ENCODE measurements around the gene SGMS1. TPM values are rescaled to one million over a fixed set of nuclear protein-coding genes. Genes with fewer than 3 reads are reported as not detected.

Gene SGMS1
- total RNA-seq, 4 donors from 2014 or later, result 107 to 234 (median 134) TPM

GRCh38 chr10:50335397-50335796, 288.4 kb downstream of the SGMS1 start:
- Histone ChIP-seq H3K27ac (no peak overlapping the region), H3K4me1 (no peaks in the 10 kb centered on the region), H3K4me3 (no peak overlapping the region), H3K36me3 (peaks cover 0 to 18% (median 0%) of the 10 kb centered on the region in 3 donors), H3K27me3 (no peaks in the 10 kb centered on the region), H3K9me3 (no peaks in the 10 kb centered on the region)
- WGBS, 2 donors, result 89 to 91% methylated on average over 2 of the region's 2 CpGs
- no peak for DNase-seq (ENCODE audit: low spot score in 2 of 2)
- TF ChIP-seq CTCF (IDR thresholded peaks at IDR 0.05), result no peak
- TF ChIP-seq EP300 (IDR thresholded peaks at IDR 0.05), result no peak
- TF ChIP-seq POLR2A (IDR thresholded peaks at IDR 0.05), result no peak

- no peaks in the 10 kb centered on the region for H3K9me3 ChIP-seq
- H3K4me3 ChIP-seq, result no peak overlapping the region
- H3K36me3 ChIP-seq, result peaks cover 0 to 7% (median 0%) of the 10 kb centered on the region in 3 donors
- TF ChIP-seq CTCF (IDR thresholded peaks at IDR 0.05) (no peak), EP300 (IDR thresholded peaks at IDR 0.05) (no peak), POLR2A (IDR thresholded peaks at IDR 0.05) (no peak)
- 95 to 97% methylated on average over 2 of the region's 2 CpGs for WGBS, 2 donors
- H3K27me3 ChIP-seq, result no peaks in the 10 kb centered on the region
- no peak for DNase-seq (ENCODE audit: low spot score in 2 of 2)
- peaks cover 0 to 8% (median 0%) of the 10 kb centered on the region in 4 donors for H3K4me1 ChIP-seq
- no peak overlapping the region for H3K27ac ChIP-seq
Measured at GRCh38 chr10:50334273-50334672, 289.5 kb downstream of the SGMS1 start.

- Histone ChIP-seq H3K4me1 (peaks cover 0 to 10% (median 0%) of the 10 kb centered on the region in 4 donors), H3K27me3 (no peaks in the 10 kb centered on the region), H3K4me3 (no peak overlapping the region), H3K27ac (no peak overlapping the region), H3K9me3 (no peaks in the 10 kb centered on the region), H3K36me3 (peaks cover 0 to 6% (median 0%) of the 10 kb centered on the region in 3 donors)
- DNase-seq (ENCODE audit: low spot score in 2 of 2), result no peak
- TF ChIP-seq EP300 (IDR thresholded peaks at IDR 0.05) (no peak), POLR2A (IDR thresholded peaks at IDR 0.05) (no peak), CTCF (IDR thresholded peaks at IDR 0.05) (no peak)
Measured at GRCh38 chr10:50333872-50334271, 289.9 kb downstream of the SGMS1 start.

GRCh38 chr10:50332108-50332842, 291.5 kb downstream of the SGMS1 start:
- no peak for DNase-seq (ENCODE audit: low spot score in 2 of 2)
- peaks cover 0 to 6% (median 0%) of the 10 kb centered on the region in 3 donors for H3K36me3 ChIP-seq
- no peak for TF ChIP-seq EP300 (IDR thresholded peaks at IDR 0.05)
- TF ChIP-seq CTCF (IDR thresholded peaks at IDR 0.05), result no peak
- H3K27ac ChIP-seq, result no peak overlapping the region
- H3K4me3 ChIP-seq, result no peak overlapping the region
- WGBS, 2 donors, result 92 to 95% methylated on average over 3 of the region's 3 CpGs
- no peaks in the 10 kb centered on the region for H3K27me3 ChIP-seq
- H3K9me3 ChIP-seq, result no peaks in the 10 kb centered on the region
- H3K4me1 ChIP-seq, result peaks cover 0 to 15% (median 1%) of the 10 kb centered on the region in 4 donors

- Histone ChIP-seq H3K27me3 (no peaks in the 10 kb centered on the region), H3K27ac (no peak overlapping the region), H3K36me3 (peaks cover 0 to 6% (median 0%) of the 10 kb centered on the region in 3 donors), H3K4me1 (peaks cover 0 to 23% (median 2%) of the 10 kb centered on the region in 4 donors), H3K9me3 (no peaks in the 10 kb centered on the region), H3K4me3 (no peak overlapping the region)
- TF ChIP-seq POLR2A (IDR thresholded peaks at IDR 0.05) (no peak), EP300 (IDR thresholded peaks at IDR 0.05) (no peak), CTCF (IDR thresholded peaks at IDR 0.05) (no peak)
- 94 to 95% methylated on average over 2 of the region's 2 CpGs for WGBS, 2 donors
- no peak for DNase-seq (ENCODE audit: low spot score in 2 of 2)
Measured at GRCh38 chr10:50331486-50331885, 292.3 kb downstream of the SGMS1 start.
